HG03575 (cell line): ENCODE results near the gene MAD1L1.

Experiments used
- ATAC-seq: cut with Tn5 transposase; IDR thresholded peaks from one replicate; pipeline ENCODE4 v1.9.1; 2021; ENCODE audit not compliant: unreplicated experiment, insufficient number of reproducible peaks, low FRiP score; ENCODE audit errors: extremely low read depth

The MAD1L1 gene

GRCh38 chr7:2009541-2010001, 223.2 kb downstream of the MAD1L1 start:
- no peak for ATAC-seq

- no peak for ATAC-seq
Measured at GRCh38 chr7:2008936-2009540, 223.7 kb downstream of the MAD1L1 start.

- no peak for ATAC-seq
Measured at GRCh38 chr7:2008101-2008935, 224.4 kb downstream of the MAD1L1 start.

GRCh38 chr7:2007551-2007950, 225.2 kb downstream of the MAD1L1 start:
- no peak for ATAC-seq

- ATAC-seq = no peak
Measured at GRCh38 chr7:2006921-2007381, 225.8 kb downstream of the MAD1L1 start.

GRCh38 chr7:2006231-2006771, 226.4 kb downstream of the MAD1L1 start:
- no peak for ATAC-seq

- no peak for ATAC-seq
Measured at GRCh38 chr7:2005786-2006185, 227.0 kb downstream of the MAD1L1 start.

- no peak for ATAC-seq
Measured at GRCh38 chr7:2004841-2005725, 227.7 kb downstream of the MAD1L1 start.

GRCh38 chr7:2003931-2004812, 228.6 kb downstream of the MAD1L1 start:
- ATAC-seq = no peak

- ATAC-seq = no peak
Measured at GRCh38 chr7:2003451-2003930, 229.3 kb downstream of the MAD1L1 start.

GRCh38 chr7:2002561-2003450, 229.9 kb downstream of the MAD1L1 start:
- no peak for ATAC-seq

- ATAC-seq = no peak
Measured at GRCh38 chr7:2001601-2002442, 230.9 kb downstream of the MAD1L1 start.

- ATAC-seq = no peak
Measured at GRCh38 chr7:2000746-2001321, 231.9 kb downstream of the MAD1L1 start.

GRCh38 chr7:2000153-2000687, 232.5 kb downstream of the MAD1L1 start:
- ATAC-seq = no peak

- ATAC-seq = no peak
Measured at GRCh38 chr7:1999278-1999984, 233.3 kb downstream of the MAD1L1 start.
